ENCODE results near the gene SLC44A3. TPM values are rescaled to one million over a fixed set of nuclear protein-coding genes. Genes with fewer than 3 reads are reported as not detected.

The SLC44A3 gene
- total RNA-seq, result 7.0 and 9.2 TPM in 2 replicates

GRCh38 chr1:94819945-94820746 is at the start of gene SLC44A3:
Gene SLC44A3, plus strand, starts transcription at chr1:94820357. Its CDS starts 95 bp downstream, at chr1:94820452.

GRCh38 chr1:94926915-94927404 is 106.8 kb downstream of the SLC44A3 start, which contains the start of gene CNN3:
Gene CNN3, minus strand, starts transcription at chr1:94927110. Its CDS starts 216 bp downstream, at chr1:94926894.

Other genes with a start within 250 kb of the SLC44A3 start
- gene CNN3, start 106.8 kb downstream of the SLC44A3 start, total RNA-seq, result 38.4 and 180 TPM in 2 replicates